Sigmoid colon (tissue), 4 donors: ENCODE measurements around the gene BTBD19.

Experiments used
- EP300 ChIP-seq, 4 donors: sonication (generic); formaldehyde crosslinking; IDR thresholded peaks; one replicate each; pipeline ENCODE4 v1.6.1; 2017; ENCODE audit warnings: antibody characterized with exemption in 4 of 4
- POLR2A ChIP-seq, 2 donors: fragments of 450-650 bp; IDR thresholded peaks; one replicate each; pipeline ENCODE4 v1.6.1; 2016; ENCODE audit warnings: antibody characterized with exemption in 2 of 2, mild to moderate bottlenecking in 2 of 2, moderate library complexity in 2 of 2
- POLR2AphosphoS5 ChIP-seq, 4 donors: sonication (generic); formaldehyde crosslinking; IDR thresholded peaks; one replicate each; pipeline ENCODE4 v1.6.1; 2017; ENCODE audit warnings: antibody characterized with exemption in 4 of 4
- TF ChIP-seq, protein P1 (sequence below), 4 experiments: fragments of 450-650 bp in 3 of 4; fragments of 200-600 bp in 1 of 4; IDR thresholded peaks; one replicate each; pipeline ENCODE4 v1.5.1; 2016 to 2019; ENCODE audit warnings: antibody characterized with exemption in 4 of 4, mild to moderate bottlenecking in 3 of 4, moderate library complexity in 2 of 4

DNA sequence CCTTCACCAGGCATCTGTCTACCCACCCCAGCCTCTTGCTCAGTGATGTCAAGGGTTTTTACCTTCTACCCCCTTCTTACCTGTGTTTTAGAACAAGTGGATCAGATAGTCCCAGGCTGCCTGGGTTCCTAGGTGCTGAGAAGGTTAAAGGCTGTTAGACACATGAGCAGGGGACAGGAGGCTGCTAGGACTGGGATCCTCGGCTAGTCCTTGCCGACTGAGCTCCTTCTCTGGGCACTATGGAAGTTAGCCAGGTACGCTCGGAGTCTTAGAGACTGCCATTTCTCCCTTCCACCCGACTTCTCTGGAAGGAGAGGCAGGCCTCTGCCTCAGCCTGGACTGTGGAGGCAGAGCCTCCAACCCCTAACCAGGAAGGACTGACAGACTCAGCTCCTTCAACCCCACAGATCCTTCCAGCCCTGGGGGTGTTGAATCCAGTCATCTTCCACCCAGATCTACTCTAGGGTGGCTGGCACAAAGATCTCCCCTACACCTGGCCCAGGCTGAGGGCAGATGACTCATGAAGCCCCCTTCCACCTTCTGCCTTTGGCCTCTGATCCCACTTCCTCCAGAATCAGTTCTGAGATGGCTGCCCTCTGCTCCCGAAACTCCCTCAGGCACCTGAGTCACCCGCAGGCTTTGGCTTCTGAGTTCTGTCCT lies 1.5 kb upstream of the BTBD19 start, which contains the start of gene DYNLT4:
- TF ChIP-seq POLR2A (IDR thresholded peaks at IDR 0.05) (no peak), POLR2AphosphoS5 (IDR thresholded peaks at IDR 0.05) (peak in 3 of 4 donors; percentile 44 to 58 (median 49)), EP300 (IDR thresholded peaks at IDR 0.05) (no peak)
- TF ChIP-seq, protein P1, sequence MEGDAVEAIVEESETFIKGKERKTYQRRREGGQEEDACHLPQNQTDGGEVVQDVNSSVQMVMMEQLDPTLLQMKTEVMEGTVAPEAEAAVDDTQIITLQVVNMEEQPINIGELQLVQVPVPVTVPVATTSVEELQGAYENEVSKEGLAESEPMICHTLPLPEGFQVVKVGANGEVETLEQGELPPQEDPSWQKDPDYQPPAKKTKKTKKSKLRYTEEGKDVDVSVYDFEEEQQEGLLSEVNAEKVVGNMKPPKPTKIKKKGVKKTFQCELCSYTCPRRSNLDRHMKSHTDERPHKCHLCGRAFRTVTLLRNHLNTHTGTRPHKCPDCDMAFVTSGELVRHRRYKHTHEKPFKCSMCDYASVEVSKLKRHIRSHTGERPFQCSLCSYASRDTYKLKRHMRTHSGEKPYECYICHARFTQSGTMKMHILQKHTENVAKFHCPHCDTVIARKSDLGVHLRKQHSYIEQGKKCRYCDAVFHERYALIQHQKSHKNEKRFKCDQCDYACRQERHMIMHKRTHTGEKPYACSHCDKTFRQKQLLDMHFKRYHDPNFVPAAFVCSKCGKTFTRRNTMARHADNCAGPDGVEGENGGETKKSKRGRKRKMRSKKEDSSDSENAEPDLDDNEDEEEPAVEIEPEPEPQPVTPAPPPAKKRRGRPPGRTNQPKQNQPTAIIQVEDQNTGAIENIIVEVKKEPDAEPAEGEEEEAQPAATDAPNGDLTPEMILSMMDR (IDR thresholded peaks at IDR 0.05) = no peak
